H1 (cell line): ENCODE data around the gene PHC2. TPM values are rescaled to one million over a fixed set of nuclear protein-coding genes. Genes with fewer than 3 reads are reported as not detected.

Source experiments
- MAFK ChIP-seq: IDR thresholded peaks from 2 replicates; pipeline ENCODE4 v1.6.1; 2012; ENCODE audit warnings: low read depth, mild to moderate bottlenecking, improper control_type of control experiment, low read length
- RBBP5 ChIP-seq: IDR thresholded peaks from 2 replicates; pipeline ENCODE4 v1.7.1; 2012; ENCODE audit warnings: low read depth, mild to moderate bottlenecking, inconsistent platforms, low read length, moderate library complexity, borderline replicate concordance
- RNF2 ChIP-seq: fragments of 200-900, 300-1000 bp; sonication (generic); IDR thresholded peaks from 2 replicates; pipeline ENCODE4 v1.7.1; 2016; ENCODE audit warnings: borderline replicate concordance, low read depth, mild to moderate bottlenecking, antibody characterized with exemption, low read length; ENCODE audit not compliant: poor library complexity, severe bottlenecking; ENCODE audit errors: missing control alignments
- SIRT6 ChIP-seq: IDR thresholded peaks from one replicate; pipeline ENCODE4 v1.7.1; 2012; ENCODE audit warnings: low read length, inconsistent platforms
- ZNF274 ChIP-seq: IDR thresholded peaks from 2 replicates; pipeline ENCODE4 v1.7.0; 2012; ENCODE audit warnings: low read length, borderline replicate concordance; ENCODE audit errors: extremely low read depth
- polyA plus RNA-seq, 7 experiments: library from polyadenylated mRNA; depleted of rRNA in 3 of 7; stranded (reverse) in 5 of 7; unstranded in 2 of 7; fragments of >200 nt in 5 of 7; fragments of 200-250 nt in 2 of 7; gene quantifications; 1 replicate in 5 of 7; 2 replicates in 1 of 7; 4 replicates in 1 of 7; pipeline versions ENCODE4 v1.2.1 to v1.2.3, GENCODE V29; 2011 to 2013; ENCODE audit warnings: missing spikeins in 2 of 7, mixed read lengths in 2 of 7
- total RNA-seq: library from RNA; stranded (reverse); fragmentation: NEBNext Ultra II Directional; extraction: Animal tissue kit (Norgen Biotek cat#: 25700); gene quantifications from 2 replicates; pipeline ENCODE4 v1.2.1, GENCODE V29; 2021
- TF ChIP-seq, protein P1 (sequence below): IDR thresholded peaks from 2 replicates; pipeline ENCODE4 v1.6.1; 2012; ENCODE audit warnings: inconsistent platforms

Gene PHC2
- total and polyA plus RNA-seq, 2 of the 8 experiments (the other 6 are each of a cell fraction or from before 2014, with no cell fraction given): 5.6 to 14.2 TPM

- TF ChIP-seq RBBP5: no peak
- TF ChIP-seq MAFK: no peak
- TF ChIP-seq SIRT6: no peak
- no peak for TF ChIP-seq ZNF274
- TF ChIP-seq, protein P1, sequence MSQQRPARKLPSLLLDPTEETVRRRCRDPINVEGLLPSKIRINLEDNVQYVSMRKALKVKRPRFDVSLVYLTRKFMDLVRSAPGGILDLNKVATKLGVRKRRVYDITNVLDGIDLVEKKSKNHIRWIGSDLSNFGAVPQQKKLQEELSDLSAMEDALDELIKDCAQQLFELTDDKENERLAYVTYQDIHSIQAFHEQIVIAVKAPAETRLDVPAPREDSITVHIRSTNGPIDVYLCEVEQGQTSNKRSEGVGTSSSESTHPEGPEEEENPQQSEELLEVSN: no peak
- peak; percentile 64 for TF ChIP-seq RNF2
- TF ChIP-seq, all 59 proteins: peak for 3
Measured at GRCh38 chr1:33348676-33349080, 82.2 kb downstream of the PHC2 start (continued).
